ENCODE measurements around the gene RAB31.

Gene RAB31

DNA sequence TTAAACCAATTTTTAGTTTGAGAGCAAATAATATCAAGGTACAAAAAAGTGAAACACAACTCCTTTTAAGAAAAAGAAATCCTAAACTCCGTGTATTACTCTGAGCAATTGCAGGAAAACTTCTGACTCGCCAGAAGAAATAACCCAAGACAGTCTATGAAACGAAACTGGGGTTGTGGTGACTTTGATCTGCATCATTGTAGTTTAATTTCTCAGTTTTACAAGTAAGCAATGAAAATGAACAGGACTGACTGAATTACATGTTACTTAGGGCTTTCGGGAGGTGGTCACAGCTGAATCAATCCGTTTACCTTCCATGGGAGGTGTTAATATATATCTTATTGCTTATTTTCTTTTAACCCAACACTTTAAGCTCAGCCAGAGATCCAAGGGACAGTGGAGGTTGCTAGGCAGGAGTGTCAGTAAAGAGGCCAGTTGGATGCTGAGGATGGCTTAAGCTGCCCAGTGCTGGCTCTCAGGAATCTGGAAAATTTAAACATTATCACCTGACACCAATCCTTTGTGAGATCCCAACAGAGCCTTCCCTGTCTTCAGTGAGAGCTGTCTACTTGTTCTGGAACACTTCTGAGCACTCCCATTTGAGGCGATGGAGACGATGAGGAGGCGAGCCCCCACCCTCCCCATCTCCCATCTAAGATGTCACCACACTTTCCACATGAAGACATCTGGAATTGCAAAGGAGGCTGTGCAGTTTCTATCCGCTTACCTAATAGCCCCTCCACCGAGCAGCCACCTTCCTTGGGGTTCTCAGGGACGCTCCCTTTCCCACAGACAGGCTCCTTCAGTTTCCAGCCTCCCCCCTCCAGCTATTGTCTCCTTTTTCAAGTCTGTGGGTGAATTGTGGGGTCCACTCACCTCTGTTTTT lies 3.6 kb upstream of the RAB31 start:
- H3K27ac ChIP-seq: no peak overlapping the region
- H3K36me3 ChIP-seq: no peaks in the 10 kb centered on the region
- no peak overlapping the region for H3K4me2 ChIP-seq
- H3K9ac ChIP-seq: no peak overlapping the region
- H3K4me3 ChIP-seq: no peak overlapping the region
- TF ChIP-seq Cebpa-rat (IDR thresholded peaks at IDR 0.05): no peak
- H3K9me3 ChIP-seq: no peaks in the 10 kb centered on the region
- peaks cover 32% of the 10 kb centered on the region for H3K4me1 ChIP-seq
- no peaks in the 10 kb centered on the region for H4K20me1 ChIP-seq
- peaks cover 34% of the 10 kb centered on the region for H3K27me3 ChIP-seq

DNA sequence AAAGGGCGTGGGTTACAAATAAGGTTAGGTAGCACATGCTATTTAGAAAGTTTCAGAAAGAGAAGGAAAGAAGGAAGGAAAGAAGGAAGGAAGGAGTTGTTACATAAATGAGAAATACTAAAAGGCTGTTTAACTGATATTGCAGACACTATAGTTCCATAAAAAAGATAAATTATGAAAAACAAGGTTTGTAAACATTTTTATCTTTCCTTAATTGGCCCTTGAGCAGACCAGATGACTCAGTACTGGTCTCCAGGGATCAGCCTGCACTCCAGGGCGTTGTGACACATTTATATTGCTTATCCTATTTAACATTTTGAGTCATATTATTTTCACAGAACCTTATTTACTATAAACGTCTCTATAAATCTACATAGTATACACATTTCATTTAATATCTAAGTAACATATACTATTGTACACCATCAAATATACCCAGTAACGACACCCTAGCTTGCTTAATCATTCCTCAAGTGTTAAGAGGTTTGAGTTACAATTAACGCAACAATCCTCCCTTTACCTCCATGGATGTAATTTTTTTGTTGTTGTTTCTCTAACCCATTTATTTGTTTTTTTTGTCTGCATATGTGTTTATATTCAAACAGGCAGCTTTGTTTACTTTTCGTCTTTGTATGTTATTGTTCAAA lies 2.8 kb upstream of the RAB31 start:
- TF ChIP-seq Cebpa-rat (IDR thresholded peaks at IDR 0.05): no peak
- H3K4me2 ChIP-seq: no peak overlapping the region

DNA sequence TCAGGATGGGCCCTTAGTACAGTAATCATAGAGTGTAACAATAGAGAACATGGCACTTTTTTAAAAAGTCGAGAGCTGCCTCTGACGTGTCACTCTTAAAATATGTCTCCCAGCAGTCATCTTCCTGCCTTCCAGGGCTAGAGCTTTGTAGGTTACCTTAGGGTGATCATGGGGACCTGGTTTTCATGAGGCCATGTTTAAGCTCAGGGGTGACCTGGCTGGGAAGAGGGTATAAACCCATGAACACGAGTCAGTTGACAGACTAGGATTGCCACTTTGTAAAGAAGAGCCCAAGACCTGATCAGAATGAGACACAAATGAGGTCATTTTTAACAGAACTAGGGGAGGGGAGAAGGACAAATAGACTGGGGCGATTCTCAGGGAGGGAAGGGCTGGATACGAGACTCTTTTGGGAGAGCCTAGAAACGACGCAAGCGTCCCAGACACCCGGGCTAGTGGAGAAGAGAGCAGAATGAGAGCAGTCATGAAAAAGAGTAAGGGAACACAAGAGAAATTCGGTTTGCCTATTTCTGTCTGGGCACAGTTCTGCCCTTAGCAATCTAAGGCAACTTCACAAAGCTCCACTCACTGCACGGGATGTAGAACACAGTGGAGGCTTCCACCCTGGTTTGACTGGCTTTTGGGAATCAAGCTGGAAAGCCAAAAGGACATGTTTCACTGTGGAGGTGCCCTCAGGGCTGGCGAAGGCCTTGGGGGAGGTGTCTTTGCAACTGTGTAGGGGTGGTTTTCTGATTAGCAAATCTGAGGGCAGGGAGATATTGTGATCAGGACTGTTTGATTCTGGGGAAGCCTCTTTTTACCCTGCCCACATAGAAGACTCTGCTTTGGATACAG lies 1.8 kb upstream of the RAB31 start:
- Histone ChIP-seq H3K9me3 (no peaks in the 10 kb centered on the region), H3K27ac (no peak overlapping the region), H3K4me2 (no peak overlapping the region), H3K4me1 (peaks cover 48% of the 10 kb centered on the region), H4K20me1 (no peaks in the 10 kb centered on the region), H3K27me3 (peaks cover 53% of the 10 kb centered on the region), H3K9ac (no peak overlapping the region), H3K36me3 (no peaks in the 10 kb centered on the region), H3K4me3 (no peak overlapping the region)
- TF ChIP-seq Cebpa-rat (IDR thresholded peaks at IDR 0.05): no peak

More for the DNA sequence above, 2.8 kb upstream of the RAB31 start:
- no peaks in the 10 kb centered on the region for H3K36me3 ChIP-seq
- H3K27ac ChIP-seq: no peak overlapping the region
- peaks cover 43% of the 10 kb centered on the region for H3K27me3 ChIP-seq
- H3K9ac ChIP-seq: no peak overlapping the region
- no peaks in the 10 kb centered on the region for H3K9me3 ChIP-seq
- H3K4me1 ChIP-seq: peaks cover 40% of the 10 kb centered on the region
- no peaks in the 10 kb centered on the region for H4K20me1 ChIP-seq
- no peak overlapping the region for H3K4me3 ChIP-seq

DNA sequence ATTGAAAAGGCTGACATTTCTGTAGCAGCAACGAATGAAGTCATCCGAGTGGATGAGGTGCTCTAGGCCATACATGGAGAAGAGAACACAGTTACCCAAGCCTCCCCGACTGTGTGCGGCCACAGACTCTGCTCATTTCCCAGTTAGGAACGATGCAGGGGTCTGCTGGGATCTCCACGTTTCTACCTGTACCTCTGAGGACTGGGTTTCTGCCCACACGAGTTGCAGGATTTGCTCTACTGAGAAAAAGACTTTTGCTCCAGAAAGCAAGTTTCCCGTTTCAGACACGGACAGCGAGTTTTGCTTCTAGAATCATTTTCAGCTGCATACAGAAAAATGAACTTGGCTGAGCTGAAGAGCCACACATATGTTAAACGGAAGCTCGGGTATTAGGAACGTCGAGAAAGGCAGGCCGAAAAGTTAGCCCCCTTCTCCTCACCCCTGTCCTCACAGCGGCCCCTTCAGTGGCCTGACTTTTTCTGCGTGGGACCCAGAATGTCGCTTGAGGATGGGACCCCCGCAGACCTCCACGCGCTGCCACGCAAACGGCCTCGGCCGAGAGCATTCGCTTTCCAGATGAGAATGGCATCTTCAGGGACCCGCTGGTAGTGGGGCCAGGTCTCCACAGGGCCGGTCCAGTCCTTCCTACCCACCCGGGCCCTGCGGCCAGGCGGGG lies 582 bp upstream of the RAB31 start:
- Histone ChIP-seq H3K4me2 (peak overlapping the region; percentile 89), H3K36me3 (no peaks in the 10 kb centered on the region), H4K20me1 (no peaks in the 10 kb centered on the region), H3K4me3 (peak overlapping the region; percentile 79), H3K9ac (peak overlapping the region; percentile 74; the same call in 1 of the 2 replicates), H3K27ac (no peak overlapping the region), H3K9me3 (no peaks in the 10 kb centered on the region), H3K4me1 (peaks cover 36% of the 10 kb centered on the region), H3K27me3 (peaks cover 56% of the 10 kb centered on the region)
- no peak for TF ChIP-seq Cebpa-rat (IDR thresholded peaks at IDR 0.05)

DNA sequence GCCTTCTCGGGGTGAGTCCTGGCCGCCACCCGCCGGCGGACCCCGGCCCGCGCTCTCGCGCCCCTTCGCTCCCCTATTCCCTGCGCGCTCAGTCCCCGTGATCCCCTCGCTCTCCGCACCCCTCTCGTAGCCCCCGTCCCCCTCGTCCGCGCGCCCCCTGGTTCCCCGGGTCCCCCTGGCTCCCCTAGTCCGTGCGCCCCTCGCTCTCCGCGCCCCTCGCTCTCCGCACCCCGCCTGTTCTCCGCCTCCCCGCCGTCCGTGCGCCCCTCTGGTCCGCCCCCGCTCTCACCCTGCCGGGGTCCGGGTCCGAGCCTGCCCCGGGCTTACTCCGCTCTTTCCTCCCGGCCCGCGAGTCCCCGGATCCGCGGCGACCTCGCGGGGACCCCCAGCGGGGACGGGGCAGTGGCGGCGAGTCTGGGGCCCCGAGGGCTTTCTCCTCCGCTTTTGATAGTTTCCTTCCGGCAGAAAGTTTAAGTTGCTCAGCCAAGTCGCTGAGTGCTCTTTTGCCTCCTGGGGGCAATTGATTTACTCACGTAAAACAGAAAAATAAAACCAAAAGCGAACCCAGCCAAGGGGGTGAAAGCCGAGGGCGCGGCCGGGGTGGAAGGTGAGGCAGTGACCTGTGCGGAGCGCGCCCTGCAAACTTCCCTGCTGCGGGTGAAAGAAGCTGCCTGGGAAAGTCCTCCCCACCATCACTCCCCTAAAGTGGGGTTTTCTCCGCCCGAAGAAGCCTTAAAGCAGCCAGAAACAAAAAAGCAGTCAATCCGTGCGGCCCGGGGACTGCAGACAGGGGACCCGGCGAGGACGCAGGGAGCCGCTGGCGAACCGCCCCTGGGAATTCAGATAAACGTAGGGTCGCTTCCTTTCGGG lies 568 bp downstream of the RAB31 start:
- Histone ChIP-seq H3K27me3 (peaks cover 56% of the 10 kb centered on the region), H3K9me3 (no peaks in the 10 kb centered on the region), H3K36me3 (no peaks in the 10 kb centered on the region), H3K27ac (peak overlapping the region; percentile 45), H3K9ac (peak overlapping the region; percentile 74), H3K4me3 (peak overlapping the region; percentile 79), H4K20me1 (no peaks in the 10 kb centered on the region), H3K4me2 (peak overlapping the region; percentile 89), H3K4me1 (peaks cover 36% of the 10 kb centered on the region)
- TF ChIP-seq Cebpa-rat (IDR thresholded peaks at IDR 0.05): no peak

DNA sequence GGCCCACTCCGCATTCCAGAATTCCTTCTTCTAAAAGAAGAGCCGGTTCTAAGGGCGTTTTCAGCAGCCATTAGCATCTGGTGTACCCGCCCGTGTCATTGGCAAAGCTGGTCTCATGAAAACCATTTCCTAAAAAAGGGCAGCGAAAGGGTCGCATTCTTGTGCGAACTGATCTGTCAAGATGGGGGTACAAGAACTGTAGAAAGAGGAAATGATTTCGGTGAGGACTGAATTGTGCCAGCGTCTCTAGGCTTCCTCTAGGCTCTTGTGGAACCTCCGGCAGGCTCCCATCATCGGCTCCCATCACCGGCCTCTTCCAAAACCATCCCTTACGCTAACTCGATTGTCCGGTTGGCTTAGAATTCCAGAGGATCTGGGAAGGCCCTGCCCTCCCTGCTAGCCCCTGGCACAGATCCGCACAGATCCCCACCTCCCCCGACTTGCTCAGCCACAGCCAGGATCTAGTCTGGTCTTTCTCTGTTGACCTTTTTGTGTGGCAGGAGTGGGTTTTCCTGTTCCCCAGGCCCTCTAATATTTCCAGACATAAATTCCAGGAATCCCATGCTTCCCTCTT lies 1.3 kb downstream of the RAB31 start:
- Histone ChIP-seq H4K20me1 (no peaks in the 10 kb centered on the region), H3K27me3 (peaks cover 56% of the 10 kb centered on the region), H3K27ac (no peak overlapping the region), H3K9ac (peak overlapping the region; percentile 74), H3K4me2 (peak overlapping the region; percentile 89), H3K9me3 (no peaks in the 10 kb centered on the region), H3K4me1 (peaks cover 36% of the 10 kb centered on the region), H3K36me3 (no peaks in the 10 kb centered on the region), H3K4me3 (peak overlapping the region; percentile 79)
- TF ChIP-seq Cebpa-rat (IDR thresholded peaks at IDR 0.05): no peak

DNA sequence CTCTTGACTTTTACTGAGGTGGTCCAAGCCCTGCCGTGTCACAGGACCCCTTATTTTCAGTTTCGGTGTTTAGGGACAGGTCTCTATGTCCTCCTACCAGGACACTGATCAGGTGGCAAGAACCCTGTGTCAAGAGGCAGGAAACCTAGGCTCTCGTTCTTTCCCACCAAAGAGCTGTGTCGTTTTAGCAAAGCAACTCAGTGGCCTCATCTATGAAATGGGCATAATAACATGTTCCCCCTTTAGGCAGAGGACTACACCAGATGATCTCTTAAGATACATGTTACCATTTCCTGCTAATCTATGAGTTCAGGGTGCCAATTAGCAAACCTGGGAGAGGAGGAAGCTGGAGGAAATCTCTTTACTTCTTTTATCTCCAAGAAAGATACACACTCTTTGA lies 1.9 kb downstream of the RAB31 start:
- peaks cover 56% of the 10 kb centered on the region for H3K27me3 ChIP-seq
- H3K27ac ChIP-seq: no peak overlapping the region
- peak overlapping the region; percentile 33; the same call in 1 of the 2 replicates for H3K4me2 ChIP-seq
- H3K4me3 ChIP-seq: no peak overlapping the region
- H4K20me1 ChIP-seq: no peaks in the 10 kb centered on the region
- H3K4me1 ChIP-seq: peaks cover 36% of the 10 kb centered on the region
- TF ChIP-seq Cebpa-rat (IDR thresholded peaks at IDR 0.05): no peak
- H3K9me3 ChIP-seq: no peaks in the 10 kb centered on the region
- H3K36me3 ChIP-seq: no peaks in the 10 kb centered on the region
- no peak overlapping the region for H3K9ac ChIP-seq

DNA sequence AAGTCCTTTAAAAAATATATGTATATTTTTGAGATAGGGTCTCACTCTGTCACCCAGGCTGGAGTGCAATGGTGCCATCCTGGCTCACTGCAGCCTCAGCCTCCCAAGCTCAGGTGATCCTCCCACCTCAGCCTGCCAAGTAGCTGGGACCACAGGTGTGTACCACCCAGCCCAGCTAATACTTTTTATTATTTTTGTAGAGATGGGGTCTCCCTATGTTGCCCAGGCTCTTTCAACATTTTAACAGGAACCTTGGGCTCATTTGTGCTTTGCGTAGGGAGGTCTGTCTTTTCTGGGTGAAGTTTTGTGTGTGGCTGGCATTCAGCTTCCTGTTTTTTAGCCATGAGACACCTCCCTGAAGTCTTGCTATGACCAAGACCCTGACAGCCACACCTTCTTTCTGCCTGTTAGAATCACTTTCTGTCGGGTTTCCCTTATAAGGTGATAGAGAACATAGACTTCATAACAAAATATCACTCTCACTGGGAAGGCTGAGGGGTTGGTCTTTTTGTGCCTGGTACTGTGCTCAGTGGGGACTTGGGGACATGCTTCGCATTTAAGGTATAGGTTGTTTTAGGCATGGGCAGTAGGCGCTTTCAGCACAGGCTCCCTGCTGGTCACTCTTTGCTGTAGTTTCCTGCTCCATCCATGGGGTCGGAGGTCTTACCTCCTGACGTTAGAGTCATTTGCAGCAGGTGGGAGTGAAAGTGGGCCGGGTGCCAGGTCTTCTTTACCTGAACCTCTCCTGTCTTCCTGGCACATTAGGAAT lies 3.4 kb downstream of the RAB31 start:
- Histone ChIP-seq H3K4me3 (no peak overlapping the region), H3K9me3 (no peaks in the 10 kb centered on the region), H3K27ac (no peak overlapping the region), H3K36me3 (no peaks in the 10 kb centered on the region), H3K4me2 (peak overlapping the region; percentile 33), H4K20me1 (no peaks in the 10 kb centered on the region), H3K9ac (no peak overlapping the region), H3K27me3 (peaks cover 51% of the 10 kb centered on the region), H3K4me1 (peaks cover 32% of the 10 kb centered on the region)
- TF ChIP-seq Cebpa-rat (IDR thresholded peaks at IDR 0.05): no peak
